Measurements from ENCODE around the gene RASSF9. TPM values are rescaled to one million over a fixed set of nuclear protein-coding genes. Genes with fewer than 3 reads are reported as not detected.

RASSF9 gene
- total RNA-seq, 2 donors from 2014 or later = 2.4 to 3.2 TPM

- no peak overlapping the region for H3K27ac ChIP-seq
- H3K4me1 ChIP-seq (ENCODE audit: control insufficient read depth in 1 of 2, low read depth in 2 of 2) = no peaks in the 10 kb centered on the region
- H3K4me3 ChIP-seq = peak overlapping the region; percentile 21
- peak; percentile 81 for TF ChIP-seq CTCF (IDR thresholded peaks at IDR 0.05)
- DNase-seq (ENCODE audit: low spot score) (no peak), ATAC-seq (ENCODE audit: insufficient number of reproducible peaks, low FRiP score, low read depth) (peak; percentile 88)
- no peaks in the 10 kb centered on the region for H3K27me3 ChIP-seq (replicated peaks; ENCODE audit: insufficient read depth)
- no peaks in the 10 kb centered on the region for H3K36me3 ChIP-seq
- H3K9me3 ChIP-seq = no peaks in the 10 kb centered on the region
Observed at GRCh38 chr12:85866986-85867776, 31.0 kb upstream of the RASSF9 start.

- no peak overlapping the region for H3K4me3 ChIP-seq
- DNase-seq (ENCODE audit: low spot score) (no peak), ATAC-seq (ENCODE audit: insufficient number of reproducible peaks, low FRiP score, low read depth) (no peak)
- no peaks in the 10 kb centered on the region for H3K9me3 ChIP-seq
- no peak overlapping the region for H3K27ac ChIP-seq
- TF ChIP-seq CTCF (IDR thresholded peaks at IDR 0.05) = no peak
- H3K4me1 ChIP-seq (ENCODE audit: control insufficient read depth in 1 of 2, low read depth in 2 of 2) = no peaks in the 10 kb centered on the region
- no peaks in the 10 kb centered on the region for H3K36me3 ChIP-seq
- no peaks in the 10 kb centered on the region for H3K27me3 ChIP-seq (replicated peaks; ENCODE audit: insufficient read depth)
Observed at GRCh38 chr12:85865890-85866289, 29.7 kb upstream of the RASSF9 start.

DNA sequence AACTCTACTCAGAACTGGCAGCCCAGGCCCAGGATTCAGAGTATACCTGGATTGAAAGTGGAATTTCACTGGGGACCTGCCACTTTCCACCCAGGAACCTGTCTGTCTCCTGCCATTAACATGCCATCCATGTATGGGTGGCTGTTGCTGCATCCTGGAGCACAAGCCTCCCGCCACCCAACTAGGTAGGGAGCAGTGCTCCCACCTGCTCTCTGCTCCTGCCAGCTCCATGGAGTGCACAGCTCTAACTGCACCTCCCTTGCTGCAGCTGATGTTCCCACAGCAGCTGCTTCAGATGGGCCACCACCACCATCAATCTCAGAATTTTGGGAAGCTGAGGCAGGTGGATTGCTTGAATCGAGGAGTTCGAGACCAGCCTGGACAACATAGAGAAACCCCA, 20.8 kb upstream of the RASSF9 start:
- H3K27ac ChIP-seq = no peak overlapping the region
- no peaks in the 10 kb centered on the region for H3K9me3 ChIP-seq
- no peak for DNase-seq (ENCODE audit: low spot score)
- no peak overlapping the region for H3K4me3 ChIP-seq
- no peak for ATAC-seq (ENCODE audit: insufficient number of reproducible peaks, low FRiP score, low read depth)
- no peaks in the 10 kb centered on the region for H3K36me3 ChIP-seq
- H3K4me1 ChIP-seq (ENCODE audit: control insufficient read depth in 1 of 2, low read depth in 2 of 2) = no peaks in the 10 kb centered on the region
- no peaks in the 10 kb centered on the region for H3K27me3 ChIP-seq (replicated peaks; ENCODE audit: insufficient read depth)
- TF ChIP-seq CTCF (IDR thresholded peaks at IDR 0.05) = no peak

DNA sequence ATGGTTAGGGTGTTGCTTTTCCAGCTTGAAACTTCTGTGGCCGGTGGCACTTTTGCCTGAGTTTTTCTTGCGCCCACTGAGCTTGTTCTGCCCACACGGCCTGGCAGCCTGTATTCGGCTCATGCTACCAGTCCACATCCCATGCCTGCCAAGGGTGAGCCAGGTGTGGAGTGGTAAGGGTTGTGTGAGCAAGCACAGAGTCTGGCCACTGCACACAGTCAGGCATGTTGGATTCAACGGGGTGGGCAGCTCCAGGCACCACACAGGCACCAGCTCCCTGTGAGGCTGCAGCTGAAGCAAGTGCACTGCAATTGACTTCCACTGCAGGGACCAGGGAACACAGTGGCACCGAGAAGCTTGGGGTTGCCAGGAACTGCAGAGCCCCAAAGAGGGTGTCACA, 19.1 kb upstream of the RASSF9 start:
- Histone ChIP-seq H3K27ac (no peak overlapping the region), H3K4me1 (ENCODE audit: control insufficient read depth in 1 of 2, low read depth in 2 of 2) (no peaks in the 10 kb centered on the region), H3K27me3 (replicated peaks; ENCODE audit: insufficient read depth) (no peaks in the 10 kb centered on the region), H3K4me3 (no peak overlapping the region), H3K9me3 (no peaks in the 10 kb centered on the region), H3K36me3 (no peaks in the 10 kb centered on the region)
- ATAC-seq (ENCODE audit: insufficient number of reproducible peaks, low FRiP score, low read depth) (no peak), DNase-seq (ENCODE audit: low spot score) (no peak)
- no peak for TF ChIP-seq CTCF (IDR thresholded peaks at IDR 0.05)

- Histone ChIP-seq H3K9me3 (no peaks in the 10 kb centered on the region), H3K27ac (no peak overlapping the region), H3K4me3 (no peak overlapping the region), H3K4me1 (ENCODE audit: control insufficient read depth in 1 of 2, low read depth in 2 of 2) (no peaks in the 10 kb centered on the region), H3K27me3 (replicated peaks; ENCODE audit: insufficient read depth) (no peaks in the 10 kb centered on the region), H3K36me3 (no peaks in the 10 kb centered on the region)
- no peak for TF ChIP-seq CTCF (IDR thresholded peaks at IDR 0.05)
- ATAC-seq (ENCODE audit: insufficient number of reproducible peaks, low FRiP score, low read depth) = no peak
- DNase-seq (ENCODE audit: low spot score) = no peak
Observed at GRCh38 chr12:85849344-85849743, 13.1 kb upstream of the RASSF9 start.

Measured in thoracic aorta (tissue), 2 donors.